HG03520 (cell line): ENCODE measurements around the gene CRTC1.

Experiments
- ATAC-seq: cut with Tn5 transposase; IDR thresholded peaks from one replicate; pipeline ENCODE4 v1.9.1; 2021; ENCODE audit warnings: mild to moderate bottlenecking, moderate library complexity; ENCODE audit not compliant: unreplicated experiment

CRTC1 gene

DNA sequence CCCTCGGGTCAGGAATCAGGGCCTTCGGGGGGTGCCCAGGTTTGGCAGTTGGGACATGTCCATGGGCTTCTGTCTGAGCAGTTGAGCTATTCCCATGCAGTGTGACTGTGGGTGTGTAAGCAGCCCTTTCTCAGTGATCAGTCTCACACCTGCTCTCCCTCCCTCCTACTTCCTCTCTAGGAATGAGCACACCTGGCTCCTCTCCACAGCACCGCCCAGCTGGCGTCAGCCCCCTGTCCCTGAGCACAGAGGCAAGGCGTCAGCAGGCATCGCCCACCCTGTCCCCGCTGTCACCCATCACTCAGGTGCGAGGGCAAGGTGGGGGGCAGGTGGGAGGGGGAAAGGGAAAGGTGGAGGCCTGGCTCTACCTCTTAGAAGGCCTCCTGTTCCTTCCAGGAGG is 81.7 kb downstream of the CRTC1 start:
- no peak for ATAC-seq

DNA sequence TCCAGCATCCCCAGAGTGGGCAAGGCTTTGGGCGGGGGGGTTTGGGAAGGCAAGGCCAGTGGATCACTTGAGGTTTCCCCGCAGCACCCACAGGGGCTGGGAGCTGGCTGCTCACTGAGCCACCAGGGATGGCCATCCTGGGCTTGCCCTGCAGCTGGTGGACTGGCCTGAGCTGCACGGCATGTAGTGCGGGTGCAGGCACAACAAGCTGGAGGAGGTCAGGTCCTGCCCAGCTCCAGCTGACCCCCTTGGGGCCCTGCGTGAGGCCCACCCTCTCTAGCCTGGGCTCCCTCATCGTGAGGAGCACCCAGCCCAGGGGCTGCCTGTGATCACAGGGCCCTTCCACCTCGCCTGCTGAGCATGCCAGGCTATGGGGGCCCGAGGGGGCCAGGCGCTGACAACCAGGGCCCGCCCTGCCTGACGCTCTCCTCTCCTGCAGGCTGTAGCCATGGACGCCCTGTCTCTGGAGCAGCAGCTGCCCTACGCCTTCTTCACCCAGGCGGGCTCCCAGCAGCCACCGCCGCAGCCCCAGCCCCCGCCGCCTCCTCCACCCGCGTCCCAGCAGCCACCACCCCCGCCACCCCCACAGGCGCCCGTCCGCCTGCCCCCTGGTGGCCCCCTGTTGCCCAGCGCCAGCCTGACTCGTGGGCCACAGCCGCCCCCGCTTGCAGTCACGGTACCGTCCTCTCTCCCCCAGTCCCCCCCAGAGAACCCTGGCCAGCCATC is 84.7 kb downstream of the CRTC1 start:
- ATAC-seq = no peak

DNA sequence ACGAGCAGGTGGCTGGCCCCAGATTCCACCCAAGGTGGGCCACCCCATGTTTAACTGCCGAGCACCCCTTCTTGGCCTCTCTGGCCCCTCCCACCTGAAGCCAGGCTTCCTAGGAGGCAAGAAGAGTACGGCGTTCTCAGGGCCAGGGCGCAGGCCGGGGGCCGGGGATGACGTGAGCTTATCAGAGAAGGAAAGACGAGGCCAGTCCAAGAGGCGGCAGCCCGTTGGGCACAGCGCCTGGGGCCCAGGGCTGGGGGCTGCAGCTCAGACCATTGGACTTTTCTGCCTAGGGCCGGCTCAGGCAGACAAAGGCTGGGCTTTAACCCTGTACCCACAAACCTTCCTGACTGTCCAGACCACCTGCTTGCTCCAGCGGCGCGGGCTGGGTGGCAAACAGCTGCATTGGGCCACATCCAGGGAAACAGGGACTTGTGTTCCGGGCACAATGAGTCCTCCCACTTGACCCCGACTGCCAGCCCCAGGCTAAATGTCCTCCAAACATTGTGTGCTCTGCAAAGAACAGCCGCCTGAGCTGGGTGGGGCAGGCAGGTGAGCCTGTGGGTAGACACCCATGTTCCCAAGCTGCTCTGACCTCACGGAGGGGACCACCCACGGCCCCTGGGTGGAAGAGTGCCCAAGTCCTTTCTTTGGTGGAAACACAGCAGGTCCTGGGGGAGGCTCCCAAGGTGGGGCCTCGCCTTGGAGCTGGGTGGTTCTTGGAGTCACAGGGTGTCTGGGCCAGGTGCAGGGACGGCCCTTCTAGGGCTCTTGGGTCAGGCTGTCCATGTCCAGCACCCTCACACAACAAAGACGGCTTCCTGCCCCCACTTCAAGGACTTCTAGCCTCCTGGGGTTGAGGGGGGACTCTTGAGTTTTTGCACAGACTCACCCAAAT is 85.8 kb downstream of the CRTC1 start:
- no peak for ATAC-seq

DNA sequence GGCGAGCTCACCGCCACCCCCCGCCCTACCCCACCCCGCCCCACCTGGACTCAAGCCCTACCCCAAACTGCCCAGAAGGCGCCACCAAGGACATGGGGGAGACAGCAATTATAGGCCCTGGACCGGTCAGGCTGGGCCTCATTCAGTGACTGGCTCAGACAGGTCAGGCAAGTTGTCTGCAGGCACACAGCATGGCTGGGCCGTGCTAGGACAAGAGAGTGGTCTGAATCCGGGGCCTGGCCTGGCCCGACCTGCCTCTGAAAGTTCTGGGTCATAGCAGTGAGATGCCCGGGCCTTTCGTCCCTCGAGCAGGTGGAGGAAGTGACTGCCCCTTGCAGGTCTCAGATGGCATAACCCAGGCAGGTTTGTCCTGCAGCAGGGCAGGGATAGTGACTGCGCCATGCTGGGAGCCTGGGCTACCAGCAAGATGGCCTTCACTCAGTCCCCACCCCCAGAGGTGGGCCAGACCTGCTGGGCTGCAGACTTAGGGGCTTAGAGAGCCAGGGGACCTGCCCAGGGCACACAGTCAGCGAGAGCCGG is 86.6 kb downstream of the CRTC1 start:
- ATAC-seq = no peak

DNA sequence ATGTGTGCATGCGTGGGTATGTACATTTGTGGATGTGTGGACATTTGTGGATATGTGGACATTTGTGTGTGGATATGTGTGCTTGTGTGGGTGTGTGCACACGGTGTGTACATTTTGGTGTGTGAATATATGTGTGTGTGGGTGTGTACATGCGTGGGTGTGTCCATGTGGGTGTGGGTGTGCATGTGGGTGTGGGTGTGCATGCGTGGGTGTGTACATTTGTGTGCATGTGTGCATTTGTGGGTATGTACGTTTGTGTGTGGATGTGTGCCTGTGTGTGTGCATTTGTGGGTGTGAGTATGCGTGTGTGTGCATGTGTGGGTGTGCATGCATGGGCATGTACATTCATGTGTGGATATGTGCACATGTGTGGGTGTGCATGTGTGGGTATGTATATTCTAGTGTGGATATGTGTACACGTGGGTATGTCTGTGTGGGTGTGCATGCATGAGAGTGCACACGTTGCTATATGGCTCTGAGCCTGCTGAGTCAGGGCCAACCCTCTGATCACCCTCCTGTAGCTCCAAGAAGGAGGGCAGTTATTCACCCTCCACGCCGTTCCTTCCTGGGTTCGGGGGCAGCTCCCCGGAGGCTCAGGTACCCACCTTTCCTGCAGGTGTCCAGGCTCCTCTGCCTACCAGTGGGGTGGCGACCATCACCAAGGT is 87.3 kb downstream of the CRTC1 start:
- ATAC-seq = no peak

DNA sequence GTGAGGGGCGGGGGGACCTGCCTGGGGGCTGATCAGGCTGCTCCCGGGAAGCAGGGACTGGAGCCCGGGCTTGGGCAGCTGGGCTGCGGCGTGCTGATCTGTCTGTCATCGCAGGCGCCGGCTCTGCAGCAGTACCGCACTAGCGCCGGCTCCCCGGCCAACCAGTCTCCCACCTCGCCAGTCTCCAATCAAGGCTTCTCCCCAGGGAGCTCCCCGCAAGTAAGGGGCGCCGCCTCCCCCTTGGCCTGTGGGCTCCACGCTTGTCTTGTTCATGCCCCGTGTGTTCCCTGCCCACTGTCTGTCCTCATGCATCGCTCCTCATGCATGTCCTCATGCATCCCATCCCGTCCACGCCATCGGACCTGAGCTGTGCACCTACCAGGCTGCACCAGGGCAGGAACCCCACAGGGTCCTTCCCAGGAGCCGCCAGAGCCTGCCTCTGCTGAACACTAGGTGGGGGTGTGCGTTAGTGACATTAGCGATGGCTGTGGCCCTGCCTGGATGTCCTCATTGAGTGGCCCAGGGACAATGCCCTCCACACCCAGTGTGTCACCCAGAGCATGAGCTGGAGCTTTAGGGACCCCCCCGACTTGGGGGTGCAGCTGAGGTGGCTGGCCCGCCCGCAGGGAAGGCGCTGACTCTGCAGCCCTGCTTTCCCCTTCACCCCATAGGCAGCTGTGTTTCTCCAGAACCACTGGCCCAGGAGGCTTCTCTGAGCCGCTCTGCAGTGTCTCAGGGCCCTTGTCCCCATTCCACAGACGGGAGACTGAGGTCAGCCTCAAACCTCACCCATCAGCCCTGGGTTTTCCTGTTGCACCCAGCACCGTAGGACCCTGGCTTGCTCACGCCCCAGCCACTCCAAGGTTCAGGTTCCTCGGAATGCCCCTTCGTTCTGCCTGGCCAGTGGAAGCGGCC is 88.1 kb downstream of the CRTC1 start:
- no peak for ATAC-seq

DNA sequence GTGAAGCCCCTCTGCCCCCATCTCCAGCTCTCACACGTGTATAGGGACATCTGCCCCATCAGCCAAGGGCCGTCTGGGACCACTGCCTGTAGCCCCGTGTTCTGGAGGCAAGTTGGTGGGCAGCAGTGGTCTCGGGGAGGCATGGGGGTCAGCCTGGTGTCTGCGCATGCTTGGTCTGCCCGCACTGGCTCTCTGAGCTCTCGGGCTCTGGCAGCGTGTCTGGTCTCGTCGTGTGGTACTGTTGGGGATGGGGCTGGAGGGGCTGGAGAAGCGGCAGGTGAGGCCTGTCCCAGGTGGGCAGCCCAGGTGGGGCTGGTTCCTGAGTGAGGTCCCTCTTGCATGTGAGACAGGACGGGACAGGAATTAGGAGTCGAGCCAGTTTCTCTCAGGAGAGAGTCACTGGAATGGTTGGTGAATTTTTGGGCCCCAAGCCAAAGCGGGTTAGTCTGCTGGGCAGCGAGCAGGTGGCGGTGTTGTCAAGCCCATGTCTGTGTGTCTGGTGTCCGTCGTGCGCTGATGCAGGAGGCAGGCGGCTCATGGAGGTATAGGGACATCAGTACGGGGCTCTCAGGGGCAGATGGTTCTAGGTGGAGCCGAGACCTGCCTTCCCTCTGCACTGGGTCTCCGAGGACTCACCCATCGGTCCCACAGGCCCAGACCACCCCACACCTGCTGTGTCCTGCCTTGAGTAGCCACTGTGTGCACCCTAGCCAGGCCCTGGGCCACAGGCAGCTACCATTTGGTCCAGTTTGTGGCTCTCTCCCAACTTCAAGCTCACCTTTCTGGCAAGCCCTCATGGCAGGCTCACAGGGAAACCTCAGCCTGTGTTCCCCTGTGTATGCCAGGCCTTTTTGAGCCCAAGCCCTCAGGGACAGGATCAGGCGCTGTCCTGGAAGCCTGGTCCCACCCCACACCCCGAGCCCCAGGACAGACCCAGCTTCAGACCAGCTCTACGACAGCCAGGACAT is 89.4 kb downstream of the CRTC1 start:
- ATAC-seq = no peak

DNA sequence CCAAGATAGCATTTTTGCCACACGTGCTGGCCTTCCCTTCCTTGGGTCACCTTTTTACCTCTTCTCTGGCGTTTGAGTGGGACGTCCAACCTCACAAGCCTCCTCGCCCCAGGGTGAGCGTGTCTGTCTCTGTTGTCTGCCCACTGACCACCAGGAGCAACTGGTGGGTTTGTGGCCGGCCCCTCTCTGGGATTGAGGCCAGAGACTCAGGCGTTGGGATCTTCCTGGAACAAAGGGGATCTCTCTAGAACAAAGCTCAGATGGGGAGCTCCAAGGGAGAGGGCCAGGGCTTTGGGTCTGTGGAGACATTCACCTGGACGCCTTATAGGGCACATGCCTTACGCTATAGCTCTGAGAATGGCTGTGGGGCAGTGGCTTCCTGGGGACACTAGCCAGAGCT is 90.2 kb downstream of the CRTC1 start:
- ATAC-seq = no peak

DNA sequence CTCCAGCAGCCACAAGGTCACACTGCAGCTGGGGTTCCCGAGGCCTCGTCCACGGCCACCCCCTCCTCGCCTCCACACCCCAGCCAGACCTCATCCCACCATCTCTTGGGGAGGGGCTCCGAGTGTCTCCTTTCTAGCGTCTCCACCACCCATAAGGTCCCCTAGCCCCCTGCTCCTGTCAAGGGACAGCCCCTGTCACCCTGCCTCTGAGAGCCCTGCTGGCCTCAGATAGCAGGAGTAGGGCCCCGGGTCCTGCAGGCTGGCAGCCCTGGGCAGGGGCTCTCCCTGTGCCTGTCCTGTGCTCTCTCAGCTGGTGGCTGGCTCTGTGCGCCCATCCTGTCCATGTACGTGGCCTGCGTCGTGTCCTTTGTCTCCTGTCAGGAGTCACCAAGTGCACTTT is 90.6 kb downstream of the CRTC1 start:
- ATAC-seq = no peak

DNA sequence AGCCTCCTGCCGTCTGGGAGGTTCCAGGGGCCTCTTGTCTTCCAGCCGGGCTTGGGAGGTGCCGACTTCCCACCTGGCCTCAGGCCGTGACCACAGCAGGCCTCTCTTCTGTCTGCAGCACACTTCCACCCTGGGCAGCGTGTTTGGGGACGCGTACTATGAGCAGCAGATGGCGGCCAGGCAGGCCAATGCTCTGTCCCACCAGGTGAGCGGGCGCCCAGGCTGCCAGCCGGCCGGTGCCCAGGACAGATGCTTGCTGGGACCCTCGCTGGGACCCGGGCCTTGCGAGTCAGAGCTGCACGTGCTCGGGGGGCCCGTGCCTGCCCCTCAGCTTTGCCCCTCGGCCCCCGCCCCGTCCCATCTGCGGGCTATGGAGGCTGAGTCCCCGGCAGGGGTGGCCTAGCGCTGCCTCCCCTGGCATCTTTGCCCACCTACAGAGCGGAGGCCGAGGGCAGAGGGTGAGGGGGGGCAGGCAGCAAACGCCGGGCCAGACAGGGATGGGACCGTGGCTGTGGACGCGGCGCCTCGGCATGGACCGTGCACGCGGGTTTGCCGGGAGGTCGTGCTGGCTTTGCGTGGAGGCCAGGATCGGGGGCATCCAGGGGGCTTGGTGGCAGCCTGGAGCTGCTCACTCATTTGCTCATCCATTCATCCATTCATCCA is 91.4 kb downstream of the CRTC1 start:
- no peak for ATAC-seq

DNA sequence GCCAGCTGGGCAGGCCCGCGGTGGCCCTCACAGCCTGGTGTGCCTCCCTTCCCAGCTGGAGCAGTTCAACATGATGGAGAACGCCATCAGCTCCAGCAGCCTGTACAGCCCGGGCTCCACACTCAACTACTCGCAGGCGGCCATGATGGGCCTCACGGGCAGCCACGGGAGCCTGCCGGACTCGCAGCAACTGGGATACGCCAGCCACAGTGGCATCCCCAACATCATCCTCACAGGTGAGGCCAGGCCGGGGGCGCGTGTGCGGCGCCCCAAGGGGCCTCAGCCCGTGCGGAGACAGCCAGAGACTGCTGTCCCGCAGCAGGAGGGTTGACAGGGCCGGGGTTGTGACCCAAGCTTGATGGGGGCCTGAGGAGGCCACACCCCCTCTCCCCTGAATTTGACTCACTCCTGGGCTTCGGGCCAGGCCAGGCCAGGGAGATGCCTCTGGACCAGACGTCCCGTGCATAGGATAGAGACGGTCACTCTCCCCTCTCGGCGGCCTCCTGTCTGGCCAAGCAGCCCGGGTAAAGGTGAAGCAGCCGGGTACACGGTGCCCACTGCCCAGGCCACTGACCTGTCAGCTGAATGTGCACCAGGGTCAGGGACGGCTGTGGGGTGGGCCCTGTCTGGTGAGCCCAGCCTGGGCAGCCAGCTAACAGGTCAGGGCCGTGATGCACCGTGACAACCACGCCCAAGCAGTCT is 92.3 kb downstream of the CRTC1 start:
- no peak for ATAC-seq

DNA sequence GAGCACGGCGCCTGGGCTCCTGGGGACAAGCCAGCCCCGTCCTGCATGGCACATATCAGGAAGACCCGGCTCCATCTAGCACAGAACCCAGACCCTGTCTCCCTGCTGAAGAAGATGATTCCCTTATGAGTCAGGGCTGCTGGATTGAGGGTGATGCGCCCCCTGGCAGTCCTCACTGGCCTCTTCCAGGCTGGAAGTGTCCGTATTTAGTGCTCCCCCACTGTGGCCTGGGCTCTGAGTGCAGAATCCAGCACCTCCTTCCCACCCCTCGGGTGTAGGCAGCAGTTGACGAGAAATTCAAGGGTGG is 92.8 kb downstream of the CRTC1 start:
- ATAC-seq = no peak

DNA sequence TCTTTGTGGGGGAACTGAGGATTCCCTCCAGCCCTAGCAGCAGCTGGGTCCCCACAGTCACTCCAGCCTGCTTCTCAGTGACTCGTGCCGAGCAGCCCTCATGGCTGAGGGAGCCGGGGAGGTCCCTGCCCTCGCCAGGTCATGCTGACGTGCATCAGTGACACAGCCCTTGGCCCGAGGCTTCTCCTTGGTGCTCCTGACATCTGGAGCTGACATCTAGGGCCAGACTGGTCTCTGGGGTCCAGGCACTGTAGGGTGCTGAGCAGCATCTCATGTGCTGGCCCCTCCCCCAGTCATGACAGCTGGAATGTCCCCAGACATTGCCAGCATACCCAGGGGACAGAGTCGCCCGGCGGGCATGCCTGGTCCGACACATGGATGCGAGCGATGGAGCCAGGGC is 93.3 kb downstream of the CRTC1 start:
- ATAC-seq = no peak

DNA sequence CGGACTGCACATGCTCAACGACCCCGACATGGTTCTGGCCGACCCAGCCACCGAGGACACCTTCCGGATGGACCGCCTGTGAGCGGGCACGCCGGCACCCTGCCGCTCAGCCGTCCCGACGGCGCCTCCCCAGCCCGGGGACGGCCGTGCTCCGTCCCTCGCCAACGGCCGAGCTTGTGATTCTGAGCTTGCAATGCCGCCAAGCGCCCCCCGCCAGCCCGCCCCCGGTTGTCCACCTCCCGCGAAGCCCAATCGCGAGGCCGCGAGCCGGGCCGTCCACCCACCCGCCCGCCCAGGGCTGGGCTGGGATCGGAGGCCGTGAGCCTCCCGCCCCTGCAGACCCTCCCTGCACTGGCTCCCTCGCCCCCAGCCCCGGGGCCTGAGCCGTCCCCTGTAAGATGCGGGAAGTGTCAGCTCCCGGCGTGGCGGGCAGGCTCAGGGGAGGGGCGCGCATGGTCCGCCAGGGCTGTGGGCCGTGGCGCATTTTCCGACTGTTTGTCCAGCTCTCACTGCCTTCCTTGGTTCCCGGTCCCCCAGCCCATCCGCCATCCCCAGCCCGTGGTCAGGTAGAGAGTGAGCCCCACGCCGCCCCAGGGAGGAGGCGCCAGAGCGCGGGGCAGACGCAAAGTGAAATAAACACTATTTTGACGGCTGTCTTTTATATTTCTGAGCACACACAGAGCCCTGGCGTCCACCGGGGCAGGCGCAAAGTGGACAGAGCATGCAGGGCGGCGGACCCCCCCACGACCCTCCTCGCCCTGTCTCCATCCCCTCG is 94.0 kb downstream of the CRTC1 start:
- no peak for ATAC-seq

DNA sequence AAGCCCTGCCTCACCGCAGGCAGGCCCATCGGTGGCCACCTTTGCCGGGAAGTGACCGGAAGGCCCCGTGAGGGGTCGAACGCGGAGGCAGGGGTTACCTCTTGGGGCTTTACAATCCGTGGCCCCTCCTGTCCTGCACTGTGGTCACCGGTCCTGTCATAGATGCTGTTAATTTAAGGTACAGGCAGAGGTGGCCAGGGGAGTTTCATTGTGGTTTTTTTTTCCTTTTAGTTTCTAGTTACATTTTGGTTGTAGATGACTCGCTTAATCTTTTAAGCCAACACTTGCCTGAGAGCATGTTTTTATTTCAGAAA is 94.6 kb downstream of the CRTC1 start:
- no peak for ATAC-seq

DNA sequence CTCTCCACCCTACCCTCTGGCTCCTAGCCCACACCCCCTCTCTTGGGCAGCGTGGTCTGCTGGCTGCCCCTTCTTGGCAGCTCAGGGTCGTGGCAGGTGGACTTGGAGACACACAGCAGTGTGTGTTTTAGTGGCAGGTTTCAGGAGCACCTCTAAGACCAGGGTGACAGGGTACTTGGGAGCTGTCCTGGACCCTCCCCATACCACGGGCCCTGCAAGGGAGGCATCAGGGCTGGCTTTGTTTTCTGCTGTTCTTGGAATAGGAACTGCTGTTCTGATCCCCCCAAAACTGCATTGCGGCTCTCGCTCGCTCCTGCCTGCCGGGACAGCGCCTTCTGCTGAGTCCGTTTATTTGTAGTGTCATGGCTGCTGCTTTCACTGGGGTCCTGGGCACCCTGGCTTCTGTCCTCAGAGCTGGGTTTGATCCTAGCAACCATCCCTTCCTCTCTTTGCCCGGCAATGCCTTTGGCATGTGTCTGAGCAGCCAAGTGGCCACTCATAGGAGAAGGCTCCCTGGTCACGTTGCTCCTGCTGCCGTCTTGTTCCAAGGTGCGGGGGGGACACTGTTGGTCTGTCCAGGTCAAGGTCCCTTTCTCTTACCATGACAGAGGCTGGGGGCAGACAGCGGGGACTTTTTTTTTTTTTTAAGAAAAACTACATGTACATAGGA is 95.5 kb downstream of the CRTC1 start:
- ATAC-seq = no peak

DNA sequence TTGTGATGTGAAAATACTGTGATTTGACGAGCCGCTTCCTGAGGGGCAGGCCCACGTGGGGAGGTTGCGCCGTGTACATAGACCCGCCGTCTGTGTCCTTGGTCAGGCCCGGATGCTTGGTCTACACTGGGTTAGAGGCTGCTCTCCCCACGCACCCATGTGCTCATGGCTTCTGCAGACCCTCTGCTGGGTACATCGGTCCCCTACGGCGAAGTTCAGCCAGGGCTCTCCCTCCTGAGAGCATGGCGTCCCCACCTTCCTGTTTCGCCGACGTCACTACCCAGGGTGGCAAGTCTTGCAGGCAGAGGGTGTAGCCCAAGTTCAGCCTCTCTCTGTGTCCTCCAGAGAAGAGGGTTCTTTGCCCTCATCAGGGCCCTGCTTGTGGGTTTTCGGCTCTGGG is 96.6 kb downstream of the CRTC1 start:
- ATAC-seq = no peak
